ENCODE results near the gene ACTN4.

DNA sequence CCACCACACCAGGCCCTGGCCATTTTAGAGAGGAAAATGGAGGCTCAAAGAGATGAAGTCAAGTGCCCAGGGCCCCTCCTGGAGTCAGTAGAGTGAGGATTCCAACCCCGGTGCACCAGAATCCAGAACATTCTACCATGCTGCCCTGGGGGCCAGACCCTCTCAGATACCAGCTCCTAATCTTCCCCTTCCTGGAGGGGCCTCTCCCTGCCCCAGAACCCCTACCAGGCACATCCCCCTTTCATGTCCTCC lies 85.7 kb downstream of the ACTN4 start:
- TF ChIP-seq, protein P1, sequence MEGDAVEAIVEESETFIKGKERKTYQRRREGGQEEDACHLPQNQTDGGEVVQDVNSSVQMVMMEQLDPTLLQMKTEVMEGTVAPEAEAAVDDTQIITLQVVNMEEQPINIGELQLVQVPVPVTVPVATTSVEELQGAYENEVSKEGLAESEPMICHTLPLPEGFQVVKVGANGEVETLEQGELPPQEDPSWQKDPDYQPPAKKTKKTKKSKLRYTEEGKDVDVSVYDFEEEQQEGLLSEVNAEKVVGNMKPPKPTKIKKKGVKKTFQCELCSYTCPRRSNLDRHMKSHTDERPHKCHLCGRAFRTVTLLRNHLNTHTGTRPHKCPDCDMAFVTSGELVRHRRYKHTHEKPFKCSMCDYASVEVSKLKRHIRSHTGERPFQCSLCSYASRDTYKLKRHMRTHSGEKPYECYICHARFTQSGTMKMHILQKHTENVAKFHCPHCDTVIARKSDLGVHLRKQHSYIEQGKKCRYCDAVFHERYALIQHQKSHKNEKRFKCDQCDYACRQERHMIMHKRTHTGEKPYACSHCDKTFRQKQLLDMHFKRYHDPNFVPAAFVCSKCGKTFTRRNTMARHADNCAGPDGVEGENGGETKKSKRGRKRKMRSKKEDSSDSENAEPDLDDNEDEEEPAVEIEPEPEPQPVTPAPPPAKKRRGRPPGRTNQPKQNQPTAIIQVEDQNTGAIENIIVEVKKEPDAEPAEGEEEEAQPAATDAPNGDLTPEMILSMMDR (IDR thresholded peaks at IDR 0.05), result no peak
- no peak for TF ChIP-seq EZH2 (IDR thresholded peaks at IDR 0.05)
- TF ChIP-seq EZH2phosphoT487 (IDR thresholded peaks at IDR 0.05), result no peak

Data from neural progenitor cell (in vitro differentiated cells).